Activated CD4-positive, alpha-beta T cell treated with anti-CD3 and anti-CD28 coated beads for 24 hours (primary cell): ENCODE data around the gene DCUN1D1.
"Not testable (repeated sequence)": the region's sequence is repeated elsewhere in the genome, so short reads cannot be mapped to it uniquely, and the experiment has no call there.

Experiments
- DNase-seq, 2 donors: peaks; one replicate each; pipeline ENCODE4 v3.0.0-alpha.2; 2020; ENCODE audit warnings: low read depth in 2 of 2

DCUN1D1 gene

DNA sequence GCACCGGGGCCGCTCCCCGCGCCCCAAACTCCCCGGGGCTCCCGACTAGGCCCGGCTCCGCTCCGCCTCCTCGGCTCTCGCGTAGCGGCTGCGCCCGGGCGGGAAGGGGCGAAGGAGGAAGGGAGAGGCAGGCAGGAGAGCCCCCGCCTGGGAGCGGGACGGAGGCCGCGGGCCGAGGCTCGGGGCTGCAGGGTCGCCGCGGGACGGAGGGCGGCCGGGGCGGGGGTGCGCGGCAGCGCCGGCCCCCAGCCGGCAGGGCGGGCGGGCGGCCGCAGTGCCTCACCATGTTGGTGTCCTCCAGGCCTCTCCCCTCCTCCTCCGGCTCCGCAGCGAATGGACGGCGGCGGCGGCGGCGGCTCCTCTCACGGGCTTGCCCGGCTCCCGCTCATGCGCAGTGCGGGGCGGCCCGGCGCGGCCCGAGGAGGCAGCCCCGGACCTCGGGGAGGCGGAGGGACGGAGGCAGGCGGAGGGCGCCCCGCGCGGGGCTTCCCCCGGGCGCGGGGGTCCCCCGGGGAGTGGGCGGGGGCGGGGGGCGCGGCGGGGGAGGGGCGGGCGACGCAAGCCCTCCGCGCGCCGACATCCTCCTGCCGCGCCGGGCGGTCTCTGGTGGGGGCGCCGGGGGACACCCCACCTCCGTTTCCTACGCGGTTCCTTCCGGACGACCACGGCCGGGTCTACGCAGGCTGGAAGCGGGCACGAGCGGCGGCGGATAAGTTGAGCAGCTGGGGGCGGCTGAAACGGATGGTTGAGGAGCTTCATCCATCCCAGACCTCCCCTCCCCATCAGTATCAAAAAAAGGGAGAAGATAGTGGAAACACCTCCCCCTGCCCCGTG, at the start of gene DCUN1D1:
TSS of gene DCUN1D1 (minus strand) at position 335 of the 834 bp plus-strand sequence. CDS start at position 286, 49 bp downstream.
- DNase-seq: peak; percentile 77 to 80

- no peak for DNase-seq
Measured at GRCh38 chr3:183028416-183028815, 48.1 kb upstream of the DCUN1D1 start.

DNA sequence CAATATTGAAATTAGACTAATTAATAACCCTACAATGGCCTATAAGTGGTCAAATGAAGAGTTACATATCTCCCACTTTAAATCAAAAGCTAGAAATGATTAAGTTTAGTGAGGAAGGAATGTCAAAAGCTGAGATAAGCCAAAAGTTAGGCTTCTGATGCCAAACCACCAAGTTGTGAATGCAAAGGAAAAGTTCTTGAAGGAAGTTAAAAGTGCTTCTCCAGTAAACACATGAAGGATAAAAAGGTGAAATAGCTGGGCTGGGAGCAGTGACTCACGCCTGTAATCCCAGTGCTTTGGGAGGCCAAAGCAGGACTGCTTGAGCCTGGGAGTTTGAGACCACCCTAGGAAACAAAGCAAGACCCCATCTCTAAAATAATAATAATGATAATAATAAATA, 46.9 kb upstream of the DCUN1D1 start:
- DNase-seq: no peak

GRCh38 chr3:183022936-183023516, 42.7 kb upstream of the DCUN1D1 start:
- DNase-seq: no peak

GRCh38 chr3:183018421-183019192, 38.3 kb upstream of the DCUN1D1 start:
- no peak for DNase-seq

DNA sequence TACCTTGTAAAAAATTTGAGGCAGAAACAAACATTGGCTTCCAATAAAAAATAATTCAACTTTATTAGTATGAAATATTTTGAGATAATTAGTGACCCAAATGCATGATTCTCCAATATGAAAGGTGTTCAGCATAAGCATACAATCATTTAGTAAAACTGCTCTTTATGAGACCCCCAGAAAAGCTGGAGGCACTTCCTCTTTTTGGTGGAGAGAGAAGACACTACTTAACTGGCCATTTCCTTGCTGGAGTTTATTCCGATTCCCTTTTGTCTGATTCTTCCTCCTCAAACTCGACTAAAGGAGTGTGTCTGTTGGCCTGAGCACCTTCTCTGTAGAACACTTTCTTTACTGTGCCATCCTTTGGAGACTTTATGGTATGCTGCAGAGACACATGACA, 34.8 kb upstream of the DCUN1D1 start:
- DNase-seq: no peak

DNA sequence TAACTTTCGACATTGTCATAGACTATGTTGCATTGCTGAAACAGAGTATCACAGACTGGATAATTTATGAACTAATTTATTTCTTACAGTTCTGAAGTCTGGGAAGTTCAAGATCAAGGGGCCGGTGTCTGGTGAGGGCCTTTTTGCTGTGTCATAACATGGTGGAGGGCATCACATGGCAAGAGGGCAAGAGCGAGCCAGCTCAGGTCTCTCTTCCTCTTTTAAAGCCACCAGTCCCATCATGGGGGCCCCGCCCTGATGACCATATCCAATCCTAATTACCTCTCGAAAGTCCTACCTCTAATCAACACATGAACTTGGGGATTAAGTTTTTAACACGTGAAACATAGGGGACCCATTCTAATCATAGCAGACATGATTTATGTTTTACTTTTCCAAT, 33.5 kb upstream of the DCUN1D1 start:
- DNase-seq: no peak

DNA sequence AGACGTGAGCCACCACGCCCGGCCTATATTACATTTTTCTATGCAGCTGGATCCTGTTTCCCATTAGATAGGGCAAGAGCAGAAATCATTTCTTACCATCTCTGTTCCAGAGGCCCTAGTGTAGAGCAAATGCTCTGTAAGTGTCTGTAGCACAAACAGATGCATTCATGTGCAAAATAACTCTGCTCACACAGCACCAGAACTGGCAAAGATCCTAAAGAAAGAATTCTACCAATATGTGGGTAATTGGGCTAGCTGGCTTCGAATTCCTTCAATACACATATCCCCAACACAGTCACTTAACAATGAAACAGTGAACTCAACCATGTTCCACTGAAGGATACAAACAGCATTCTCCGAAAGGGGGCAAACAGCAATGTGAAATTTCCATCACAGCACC, 32.7 kb upstream of the DCUN1D1 start:
- DNase-seq: no peak

DNA sequence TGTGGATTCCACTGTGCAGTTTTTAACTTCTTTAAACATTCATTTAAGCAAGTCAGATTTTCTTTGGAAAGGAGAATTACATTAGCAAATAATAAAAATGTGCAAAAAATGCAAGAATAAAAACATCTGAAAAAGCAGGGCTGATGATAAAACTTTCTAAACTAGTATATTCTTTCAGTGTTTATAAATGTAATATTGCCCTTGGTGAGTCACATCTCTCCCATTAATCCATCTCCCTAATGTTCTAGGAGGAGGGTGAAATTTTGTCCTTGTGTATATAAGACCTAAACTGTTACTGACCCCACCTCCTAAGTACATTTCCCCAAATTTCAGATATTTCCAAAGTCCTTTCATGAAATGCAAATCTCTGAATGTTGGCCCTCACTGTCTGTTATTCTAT, 28.5 kb upstream of the DCUN1D1 start:
- no peak for DNase-seq

- DNase-seq: no peak
Measured at GRCh38 chr3:183008303-183008702, 28.0 kb upstream of the DCUN1D1 start.

GRCh38 chr3:183006396-183007002, 26.2 kb upstream of the DCUN1D1 start:
- no peak for DNase-seq

DNA sequence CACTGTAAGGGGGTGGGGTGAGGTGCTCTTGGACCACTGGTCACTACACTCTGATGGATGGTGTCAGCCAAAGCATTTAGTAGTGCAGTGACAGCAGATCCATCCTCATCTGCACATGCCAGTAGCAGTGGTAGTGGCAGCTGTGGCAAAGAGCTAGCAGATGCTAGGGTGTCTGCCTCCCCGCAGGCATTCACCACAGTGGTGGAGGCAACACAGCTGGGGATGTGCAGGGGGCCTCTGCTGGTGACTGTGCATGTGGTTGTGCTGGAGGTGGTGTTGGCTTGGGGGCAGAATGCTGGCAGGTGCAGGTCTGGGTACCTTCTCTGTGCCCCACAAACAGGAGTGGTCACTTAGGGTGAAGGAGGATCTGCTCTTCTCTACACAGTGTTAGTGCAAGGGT, 19.4 kb upstream of the DCUN1D1 start:
- no peak for DNase-seq

DNA sequence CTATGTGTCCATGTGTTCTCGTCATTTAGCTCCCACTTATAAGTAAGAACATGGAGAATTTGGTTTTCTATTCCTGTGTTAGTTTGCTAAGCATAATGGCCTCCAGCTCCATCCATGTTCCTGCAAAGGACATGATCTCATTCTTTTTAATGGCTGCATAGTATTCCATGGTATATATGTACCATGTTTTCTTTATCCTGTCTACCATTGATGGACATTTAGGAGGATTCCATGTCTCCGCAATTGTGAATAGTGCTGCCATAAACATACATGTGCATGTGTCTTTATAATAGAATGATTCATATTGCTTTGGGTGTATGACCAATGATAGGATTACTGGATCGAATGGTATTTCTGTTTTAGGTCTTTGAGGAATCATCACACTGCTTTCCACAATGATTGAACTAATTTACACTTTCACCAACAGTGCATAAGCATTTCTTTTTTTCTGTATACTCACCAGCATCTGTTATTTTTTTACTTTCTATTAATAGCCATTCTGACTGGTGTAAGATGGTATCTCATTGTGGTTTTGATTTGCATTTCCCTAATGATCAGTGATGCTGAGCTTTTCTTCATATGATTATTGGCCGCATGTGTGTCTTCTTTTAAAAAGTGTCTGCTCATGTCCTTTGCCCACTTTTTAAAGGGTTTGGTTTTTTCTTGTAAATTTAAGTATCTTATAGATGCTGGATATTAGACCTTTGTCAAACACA, 13.3 kb upstream of the DCUN1D1 start:
- not testable (repeated sequence) for DNase-seq

DNA sequence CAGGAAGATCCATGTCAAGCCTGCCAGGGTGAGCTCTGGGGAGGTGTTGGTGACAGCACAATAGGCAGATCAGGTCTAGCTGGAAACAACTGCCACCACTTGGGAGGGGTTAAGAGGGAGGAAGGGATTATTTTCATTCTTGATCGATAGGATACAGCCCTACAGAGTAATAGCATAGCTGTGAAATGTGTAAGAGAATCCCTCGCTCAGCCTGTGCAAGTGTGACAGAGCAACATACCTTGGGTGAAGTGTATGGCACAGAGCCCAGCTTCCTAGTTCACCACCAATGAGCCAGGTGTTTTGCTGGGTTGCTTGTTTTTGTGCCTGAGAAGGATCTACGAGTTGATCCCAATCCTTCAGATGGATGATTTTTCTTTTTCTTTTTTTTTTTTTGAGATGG, 9.2 kb upstream of the DCUN1D1 start:
- DNase-seq: no peak

DNA sequence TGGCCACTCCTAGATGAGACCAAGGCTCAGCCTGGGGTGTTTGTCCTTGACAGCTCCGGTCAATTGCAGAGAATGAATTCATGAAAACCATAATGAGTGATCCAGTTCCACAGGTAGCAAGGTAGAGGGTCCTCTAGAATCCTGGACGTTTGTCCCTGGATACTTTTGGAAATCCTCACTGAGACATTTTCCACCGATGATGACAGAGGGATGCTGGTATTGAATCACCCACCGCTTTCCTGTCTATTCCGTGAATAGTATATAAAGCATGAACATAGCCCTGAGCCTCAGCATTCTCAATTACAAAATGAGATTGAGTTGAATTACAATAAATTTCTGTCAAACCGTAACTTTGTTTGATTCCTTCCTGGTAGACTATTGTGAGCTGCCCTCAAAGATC, 5.7 kb upstream of the DCUN1D1 start:
- no peak for DNase-seq

DNA sequence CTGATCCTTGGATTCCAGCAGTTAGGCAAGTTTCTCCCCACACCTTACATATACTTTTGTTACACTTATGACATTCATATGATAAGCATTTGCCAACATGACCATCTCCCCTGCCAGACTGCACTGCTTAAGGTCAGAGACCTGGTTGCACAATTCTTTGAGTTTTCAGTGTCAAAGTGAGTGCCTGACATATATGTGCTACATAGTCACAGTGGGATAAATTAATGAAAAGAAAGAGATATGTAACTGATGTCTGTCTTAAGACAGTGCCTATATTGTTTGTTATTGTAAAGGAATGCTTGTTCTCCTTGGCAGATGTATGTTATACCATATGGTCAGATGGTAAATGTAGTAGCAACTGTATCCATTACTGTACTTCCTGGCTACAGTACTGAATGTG, 3.5 kb upstream of the DCUN1D1 start:
- DNase-seq: no peak

GRCh38 chr3:182981038-182981380, 671 bp upstream of the DCUN1D1 start:
- DNase-seq: no peak

DNA sequence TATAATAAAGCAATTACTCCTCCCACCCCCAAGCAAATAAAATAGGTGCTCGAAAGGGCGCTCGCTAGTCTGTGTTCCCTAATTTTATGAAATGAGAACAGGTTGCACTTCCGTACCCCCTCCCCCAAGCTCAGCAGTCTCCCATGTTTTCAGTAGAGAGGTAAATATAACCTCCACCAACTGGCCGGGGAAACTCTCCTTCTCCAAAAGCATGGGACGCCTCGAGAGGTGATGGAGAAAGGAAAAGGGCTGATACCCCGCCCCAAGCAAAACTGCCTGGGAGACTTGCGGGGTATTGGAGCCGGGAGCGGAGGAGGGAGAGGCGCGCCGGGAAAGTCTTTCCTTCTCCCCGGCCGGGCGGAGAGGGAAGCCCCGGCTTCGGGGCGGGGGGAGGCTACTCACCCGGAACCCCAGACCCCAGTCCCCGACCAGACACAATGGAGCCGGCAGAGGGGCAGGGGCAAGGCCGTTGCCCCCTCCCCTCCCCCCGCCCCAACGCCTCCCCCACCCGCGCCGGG, 605 bp downstream of the DCUN1D1 start:
- DNase-seq: peak in 1 of 2 donors; percentile 12

DNA sequence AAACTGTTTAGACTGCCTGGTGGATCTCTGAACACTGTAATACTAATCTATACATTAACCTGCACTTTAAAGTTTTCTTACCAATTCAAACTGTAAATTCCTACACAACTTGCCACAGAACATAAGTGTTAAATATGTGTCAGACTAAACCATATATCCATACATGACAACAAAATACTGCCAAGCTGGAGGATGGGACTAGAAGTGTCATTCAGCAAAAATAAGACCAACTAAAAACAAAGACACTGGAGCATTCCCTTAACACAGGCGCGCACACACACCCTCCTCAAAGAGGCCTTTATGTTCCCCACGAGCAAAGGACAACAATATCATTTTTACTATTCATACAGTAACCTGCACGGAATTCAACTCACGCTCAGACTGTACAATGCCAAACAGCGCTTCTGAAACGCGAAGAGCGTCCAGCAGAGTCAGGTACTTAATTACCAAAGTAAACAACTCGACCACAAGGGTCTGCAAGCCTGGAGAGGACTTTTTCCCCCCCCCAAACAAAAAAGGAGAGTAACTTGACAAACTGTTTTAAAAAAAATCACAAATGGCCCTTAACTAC, 1.1 kb downstream of the DCUN1D1 start:
- DNase-seq: no peak

GRCh38 chr3:182978387-182978786, 2.0 kb downstream of the DCUN1D1 start:
- DNase-seq: no peak

DNA sequence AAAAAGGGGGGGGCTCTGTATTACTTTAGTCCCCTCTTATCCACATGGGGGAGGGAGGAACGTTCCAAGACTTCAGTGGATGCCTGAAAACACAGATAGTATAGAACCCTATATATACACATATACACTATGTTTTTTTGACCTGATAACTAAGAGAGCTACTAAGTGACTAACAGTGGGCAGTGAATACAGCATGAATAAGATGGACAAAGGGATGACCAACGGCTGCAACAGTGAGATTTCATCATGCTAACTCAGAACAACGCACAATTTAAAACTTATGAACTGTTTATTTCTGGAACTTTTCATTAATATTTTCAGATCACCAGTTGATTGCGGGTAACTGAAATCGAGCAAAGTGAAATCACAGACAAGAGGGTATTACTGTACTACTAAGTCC, 7.3 kb downstream of the DCUN1D1 start:
- DNase-seq: no peak
